ENCODE measurements around the gene LY6G6F. TPM values are rescaled to one million over a fixed set of nuclear protein-coding genes. Genes with fewer than 3 reads are reported as not detected.

Gene LY6G6F
- total RNA-seq, 1 donor from 2014 or later: not detected

DNA sequence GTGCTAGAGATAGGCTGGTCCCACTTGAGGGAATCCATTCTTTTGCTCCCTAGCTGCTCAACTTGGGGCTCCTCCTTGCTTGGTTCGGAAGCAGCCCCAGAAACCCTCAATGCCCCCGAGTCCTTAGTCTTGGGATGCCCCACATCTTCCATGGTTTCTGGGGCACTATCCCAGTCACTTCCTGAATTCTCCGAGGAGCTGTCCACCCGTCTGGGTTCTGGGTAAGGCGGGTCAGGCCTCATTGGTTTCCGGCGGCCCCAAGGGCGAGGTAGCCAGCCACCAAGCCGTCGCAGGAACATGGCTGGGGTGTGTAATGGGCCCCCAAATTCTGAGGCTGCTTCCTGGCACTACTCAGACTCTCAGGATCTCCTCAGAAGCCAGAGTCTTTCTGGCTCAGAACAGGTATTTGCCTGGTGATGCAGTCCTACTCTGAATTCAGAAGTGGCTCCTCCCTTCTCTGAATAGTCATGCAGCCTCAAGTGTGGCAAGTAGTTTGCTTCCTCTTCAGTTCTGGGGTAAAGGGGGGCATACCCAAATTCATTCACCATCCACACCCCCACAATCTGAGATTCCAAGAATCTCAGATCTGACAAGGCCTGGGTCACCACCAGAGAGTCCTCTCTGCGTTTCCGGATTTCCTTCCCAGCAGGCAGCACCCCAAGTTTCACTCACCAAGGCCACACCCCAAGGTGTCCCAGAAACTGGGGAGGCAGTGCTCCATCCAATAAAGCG lies 46.9 kb upstream of the LY6G6F start:
- Mint-ChIP-seq H3K27ac (peak overlapping the region; percentile 96), H3K9me3 (ENCODE audit: low read depth) (no peaks in the 10 kb centered on the region), H3K36me3 (ENCODE audit: insufficient read depth) (peaks cover 7% of the 10 kb centered on the region), H3K4me3 (ENCODE audit: low read depth) (peak overlapping the region; percentile 88), H3K27me3 (no peaks in the 10 kb centered on the region), H3K4me1 (ENCODE audit: low read depth) (peaks cover 64% of the 10 kb centered on the region)
- TF ChIP-seq, protein P1, sequence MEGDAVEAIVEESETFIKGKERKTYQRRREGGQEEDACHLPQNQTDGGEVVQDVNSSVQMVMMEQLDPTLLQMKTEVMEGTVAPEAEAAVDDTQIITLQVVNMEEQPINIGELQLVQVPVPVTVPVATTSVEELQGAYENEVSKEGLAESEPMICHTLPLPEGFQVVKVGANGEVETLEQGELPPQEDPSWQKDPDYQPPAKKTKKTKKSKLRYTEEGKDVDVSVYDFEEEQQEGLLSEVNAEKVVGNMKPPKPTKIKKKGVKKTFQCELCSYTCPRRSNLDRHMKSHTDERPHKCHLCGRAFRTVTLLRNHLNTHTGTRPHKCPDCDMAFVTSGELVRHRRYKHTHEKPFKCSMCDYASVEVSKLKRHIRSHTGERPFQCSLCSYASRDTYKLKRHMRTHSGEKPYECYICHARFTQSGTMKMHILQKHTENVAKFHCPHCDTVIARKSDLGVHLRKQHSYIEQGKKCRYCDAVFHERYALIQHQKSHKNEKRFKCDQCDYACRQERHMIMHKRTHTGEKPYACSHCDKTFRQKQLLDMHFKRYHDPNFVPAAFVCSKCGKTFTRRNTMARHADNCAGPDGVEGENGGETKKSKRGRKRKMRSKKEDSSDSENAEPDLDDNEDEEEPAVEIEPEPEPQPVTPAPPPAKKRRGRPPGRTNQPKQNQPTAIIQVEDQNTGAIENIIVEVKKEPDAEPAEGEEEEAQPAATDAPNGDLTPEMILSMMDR (IDR thresholded peaks at IDR 0.05; ENCODE audit: unreplicated experiment): no peak
- DNase-seq (ENCODE audit: low spot score, unreplicated experiment): no peak

DNA sequence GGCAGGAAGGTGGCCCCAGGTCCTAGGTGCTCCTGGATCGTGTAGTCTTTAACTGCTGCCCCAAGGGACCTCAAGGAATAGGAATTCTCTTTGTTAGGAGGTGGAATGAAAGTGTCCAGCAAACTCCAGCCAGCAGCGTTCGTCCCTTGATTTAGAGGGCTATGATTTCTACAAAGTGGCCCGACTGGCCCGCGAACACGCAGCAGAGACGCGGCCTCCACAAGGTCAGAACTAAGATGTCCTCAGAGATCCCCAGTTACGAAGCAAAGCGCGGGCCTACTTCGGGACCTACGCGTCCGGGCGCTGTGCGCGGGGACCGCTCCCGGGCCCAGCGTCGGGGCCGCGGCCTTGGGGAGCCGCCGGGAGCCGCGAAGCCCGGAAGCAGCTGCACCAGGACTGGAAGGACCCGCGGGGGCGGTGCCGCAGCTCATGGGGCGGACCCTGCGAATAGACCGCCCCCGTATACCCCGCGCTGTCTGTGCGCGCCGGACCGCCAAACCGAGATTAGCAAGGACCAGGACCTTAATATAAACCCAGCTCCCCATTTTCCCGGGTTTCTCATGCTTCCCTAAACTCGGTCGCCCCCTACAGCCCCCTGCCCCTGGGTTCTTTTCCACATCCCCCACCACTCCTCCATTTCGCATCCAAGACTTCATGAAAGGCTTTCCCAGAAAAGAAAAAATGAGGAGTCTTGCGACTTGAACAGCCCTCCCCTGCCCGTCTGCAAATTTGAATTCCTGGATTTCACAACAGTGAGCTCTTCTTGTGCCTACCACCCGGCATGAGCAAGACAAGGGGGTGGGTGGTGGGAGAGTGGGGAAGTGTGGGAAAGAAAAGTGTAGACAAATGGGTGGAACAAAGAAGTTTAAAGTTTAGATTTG lies 46.0 kb upstream of the LY6G6F start, which contains the start of gene C6orf47:
Gene C6orf47, minus strand, starts transcription at position 398 of the 881 bp plus-strand sequence. CDS start 831 bp downstream, outside the sequence.
- DNase-seq (ENCODE audit: low spot score, unreplicated experiment): peak; percentile 66
- Mint-ChIP-seq H3K4me3 (ENCODE audit: low read depth) (peak within 1 kb of the TSS; percentile 88), H3K27ac (peak within 1 kb of the TSS; percentile 96), H3K36me3 (ENCODE audit: insufficient read depth) (peaks cover 6% of the 10 kb centered on the region), H3K9me3 (ENCODE audit: low read depth) (no peaks in the 10 kb centered on the region), H3K4me1 (ENCODE audit: low read depth) (peaks cover 58% of the 10 kb centered on the region), H3K27me3 (no peaks in the 10 kb centered on the region)
- TF ChIP-seq, protein P1 (IDR thresholded peaks at IDR 0.05; ENCODE audit: unreplicated experiment): no peak

DNA sequence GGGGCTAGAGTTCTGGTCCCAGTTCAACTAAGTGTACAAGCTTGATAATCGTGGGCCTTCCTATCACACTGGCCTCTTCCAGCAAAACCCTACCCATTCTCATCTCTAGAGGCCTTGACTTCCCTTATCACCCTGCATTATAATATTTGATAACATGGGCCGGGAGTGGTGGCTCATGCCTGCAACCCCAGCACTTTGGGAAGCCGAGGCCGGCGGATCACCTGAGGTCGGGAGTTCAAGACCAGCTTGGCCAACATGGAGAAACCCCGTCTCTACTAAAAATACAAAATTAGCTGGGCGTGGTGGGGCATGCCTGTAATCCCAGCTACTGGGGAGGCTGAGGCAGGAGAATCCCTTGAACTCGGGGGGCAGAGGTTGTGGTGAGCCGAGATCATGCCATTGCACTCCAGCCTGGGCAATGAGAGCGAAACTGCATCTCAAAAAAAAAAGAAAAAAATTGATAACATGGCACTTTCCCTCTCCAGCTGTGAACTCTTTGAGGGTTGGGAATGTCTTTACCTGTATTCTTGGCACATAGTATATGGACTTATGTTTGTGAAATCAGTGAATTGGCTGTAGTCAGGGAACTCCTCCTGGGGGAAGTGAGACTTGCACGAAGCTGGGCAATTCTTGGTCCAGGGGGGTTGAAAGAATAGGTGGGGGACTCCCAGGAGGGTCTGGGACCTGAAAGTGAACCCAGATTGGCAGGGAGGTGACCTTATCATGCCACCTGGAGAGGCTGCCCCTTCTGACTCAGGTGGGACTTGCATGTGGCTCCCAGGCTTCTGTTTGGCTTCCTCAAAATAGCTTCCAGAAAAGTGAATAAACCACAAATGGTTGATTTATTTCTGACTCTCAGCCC lies 45.2 kb upstream of the LY6G6F start:
- TF ChIP-seq, protein P1 (IDR thresholded peaks at IDR 0.05; ENCODE audit: unreplicated experiment): no peak
- peaks cover 6% of the 10 kb centered on the region for H3K36me3 Mint-ChIP-seq (ENCODE audit: insufficient read depth)
- H3K27ac Mint-ChIP-seq: peak overlapping the region; percentile 92
- DNase-seq (ENCODE audit: low spot score, unreplicated experiment): no peak
- no peaks in the 10 kb centered on the region for H3K9me3 Mint-ChIP-seq (ENCODE audit: low read depth)
- H3K4me1 Mint-ChIP-seq (ENCODE audit: low read depth): peaks cover 55% of the 10 kb centered on the region
- H3K27me3 Mint-ChIP-seq: no peaks in the 10 kb centered on the region
- H3K4me3 Mint-ChIP-seq (ENCODE audit: low read depth): peak overlapping the region; percentile 88

DNA sequence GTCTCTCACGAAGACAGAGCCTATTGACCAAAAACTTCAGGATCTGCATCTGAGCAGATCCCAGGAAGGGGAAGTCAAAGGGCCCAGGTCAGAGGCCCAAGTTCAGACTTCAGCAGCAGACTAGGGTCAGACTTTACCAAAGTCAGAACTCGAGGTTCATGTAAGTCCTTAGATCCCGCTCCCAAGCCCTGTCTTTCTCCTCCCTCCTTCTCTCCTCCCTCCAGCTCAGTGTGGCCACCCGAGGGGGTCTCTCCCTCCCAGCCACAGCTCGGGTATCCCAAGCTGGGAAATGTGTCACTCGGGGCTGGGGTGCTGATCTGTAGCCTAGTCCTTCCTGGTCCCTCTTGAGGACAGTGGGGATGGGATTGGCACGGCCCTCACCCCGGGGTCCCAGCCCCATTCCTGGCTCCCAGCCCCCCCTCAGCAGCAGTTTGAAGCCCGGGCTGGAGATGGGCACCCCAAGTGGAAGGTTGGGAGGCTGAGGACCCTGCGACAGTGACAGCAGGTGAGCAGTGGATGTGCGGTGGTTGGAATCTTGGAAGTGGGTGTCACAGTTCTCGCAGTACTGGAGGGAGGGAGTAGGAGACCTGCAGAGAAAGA lies 44.4 kb upstream of the LY6G6F start:
- TF ChIP-seq, protein P1 (IDR thresholded peaks at IDR 0.05; ENCODE audit: unreplicated experiment): no peak
- H3K4me1 Mint-ChIP-seq (ENCODE audit: low read depth): peaks cover 56% of the 10 kb centered on the region
- peak overlapping the region; percentile 37 for H3K4me3 Mint-ChIP-seq (ENCODE audit: low read depth)
- no peak for DNase-seq (ENCODE audit: low spot score, unreplicated experiment)
- peak overlapping the region; percentile 86 for H3K27ac Mint-ChIP-seq
- H3K36me3 Mint-ChIP-seq (ENCODE audit: insufficient read depth): peaks cover 6% of the 10 kb centered on the region
- no peaks in the 10 kb centered on the region for H3K27me3 Mint-ChIP-seq
- H3K9me3 Mint-ChIP-seq (ENCODE audit: low read depth): no peaks in the 10 kb centered on the region
